Measurements from ENCODE around the gene KRT84.

The KRT84 gene

GRCh38 chr12:52341066-52341580, 44.3 kb downstream of the KRT84 start:
- DNase-seq (ENCODE audit: low spot score), result no peak

GRCh38 chr12:52338241-52338960, 47.1 kb downstream of the KRT84 start:
- no peak for DNase-seq (ENCODE audit: low spot score)

- no peak for DNase-seq (ENCODE audit: low spot score)
Observed at GRCh38 chr12:52337054-52337453, 48.4 kb downstream of the KRT84 start.

- no peak for DNase-seq (ENCODE audit: low spot score)
Observed at GRCh38 chr12:52336641-52337040, 48.8 kb downstream of the KRT84 start.

GRCh38 chr12:52335598-52336262, 49.7 kb downstream of the KRT84 start:
- no peak for DNase-seq (ENCODE audit: low spot score)

GRCh38 chr12:52334185-52334584, 51.3 kb downstream of the KRT84 start:
- no peak for DNase-seq (ENCODE audit: low spot score)

GRCh38 chr12:52333321-52333720, 52.1 kb downstream of the KRT84 start:
- no peak for DNase-seq (ENCODE audit: low spot score)

GRCh38 chr12:52332381-52332780, 53.1 kb downstream of the KRT84 start:
- no peak for DNase-seq (ENCODE audit: low spot score)

- no peak for DNase-seq (ENCODE audit: low spot score)
Observed at GRCh38 chr12:52331833-52332232, 53.6 kb downstream of the KRT84 start.

- no peak for DNase-seq (ENCODE audit: low spot score)
Observed at GRCh38 chr12:52331039-52331438, 54.4 kb downstream of the KRT84 start.

GRCh38 chr12:52327830-52328500, 57.5 kb downstream of the KRT84 start:
- no peak for DNase-seq (ENCODE audit: low spot score)
